KG1 (cell line): ENCODE results near the gene IZUMO4.
"Not testable (repeated sequence)": the region's sequence is repeated elsewhere in the genome, so short reads cannot be mapped to it uniquely, and the experiment has no call there.

Experiments used
- DNase-seq: peaks from one replicate; lab custom pipeline; 2025; lab: John Stamatoyannopoulos, UW

IZUMO4 gene

DNA sequence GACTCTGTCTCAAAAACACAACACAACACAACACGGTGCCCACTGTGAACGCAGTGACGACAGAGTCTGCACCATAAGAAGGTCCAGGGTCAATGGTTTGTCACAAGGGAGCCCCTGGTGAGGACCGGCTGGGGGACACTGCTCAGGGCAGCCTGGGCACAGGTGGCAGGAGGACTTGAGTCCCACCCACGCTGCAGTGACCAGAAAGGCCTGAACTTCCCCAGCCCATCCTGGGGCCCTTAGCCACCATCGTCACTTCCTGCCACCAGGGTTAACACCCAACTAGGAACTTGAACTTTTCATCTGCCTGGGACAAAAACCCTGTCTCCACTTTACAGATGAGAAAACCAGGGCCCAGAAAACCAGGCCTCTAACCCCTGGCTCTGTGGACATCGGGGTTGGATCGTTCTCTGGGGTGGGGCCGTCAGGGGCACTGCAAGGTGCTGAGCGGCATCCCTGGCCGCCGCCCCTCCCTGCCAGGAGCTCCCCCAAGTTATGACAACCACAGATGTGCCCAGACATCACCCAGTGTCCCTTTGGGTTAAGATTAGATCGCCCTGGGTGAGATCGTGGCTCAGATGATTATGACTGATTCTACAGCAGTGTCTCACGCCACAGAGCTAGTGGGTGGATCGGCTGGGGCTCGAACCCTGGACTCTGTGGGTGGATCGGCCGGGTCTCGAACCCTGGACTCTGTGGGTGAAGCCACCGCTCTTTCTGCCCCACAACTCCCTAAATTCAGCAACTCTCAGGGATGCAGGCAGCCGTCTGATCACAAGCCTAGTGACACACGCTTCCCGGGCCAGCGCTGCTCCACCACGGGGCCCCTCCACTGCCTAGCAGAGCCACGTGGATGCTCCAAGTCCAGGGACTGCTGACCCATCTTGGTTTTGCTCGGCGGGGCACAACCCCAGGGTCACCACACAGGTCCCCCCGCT is 14.6 kb upstream of the IZUMO4 start:
- peak; percentile 56 for DNase-seq

DNA sequence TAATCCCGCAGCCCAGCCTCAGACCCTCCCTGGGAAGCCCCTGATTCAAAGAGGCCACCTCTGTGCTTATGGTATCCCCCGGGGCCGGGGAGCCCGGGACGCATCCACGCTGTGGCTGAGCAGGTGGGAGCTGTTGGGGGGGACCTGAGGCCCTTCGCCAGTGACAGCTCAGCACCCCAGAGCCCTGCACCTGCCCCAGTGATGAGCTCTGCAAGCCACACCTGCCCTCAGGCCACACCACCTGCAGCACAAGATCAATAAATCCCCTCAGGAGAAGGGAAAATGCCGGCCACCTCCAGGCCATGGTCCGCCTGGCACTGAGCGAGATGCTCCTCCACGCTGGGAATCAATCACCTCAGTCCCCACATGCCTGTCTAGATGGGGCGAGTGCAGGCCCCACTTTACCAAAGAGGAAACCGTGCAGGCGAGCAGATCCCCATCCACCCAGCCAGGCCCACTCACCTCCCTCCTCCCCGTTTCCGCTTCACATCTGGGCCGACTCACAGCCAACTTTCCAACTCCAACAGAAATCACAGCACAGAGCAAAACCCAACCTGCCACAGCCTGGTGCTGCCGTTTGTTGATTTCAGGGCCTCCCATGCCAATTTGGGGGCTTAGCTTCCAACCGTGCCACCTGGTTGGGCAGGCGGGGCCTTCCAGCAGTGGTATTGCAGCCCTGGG is 13.4 kb upstream of the IZUMO4 start:
- DNase-seq, result no peak

DNA sequence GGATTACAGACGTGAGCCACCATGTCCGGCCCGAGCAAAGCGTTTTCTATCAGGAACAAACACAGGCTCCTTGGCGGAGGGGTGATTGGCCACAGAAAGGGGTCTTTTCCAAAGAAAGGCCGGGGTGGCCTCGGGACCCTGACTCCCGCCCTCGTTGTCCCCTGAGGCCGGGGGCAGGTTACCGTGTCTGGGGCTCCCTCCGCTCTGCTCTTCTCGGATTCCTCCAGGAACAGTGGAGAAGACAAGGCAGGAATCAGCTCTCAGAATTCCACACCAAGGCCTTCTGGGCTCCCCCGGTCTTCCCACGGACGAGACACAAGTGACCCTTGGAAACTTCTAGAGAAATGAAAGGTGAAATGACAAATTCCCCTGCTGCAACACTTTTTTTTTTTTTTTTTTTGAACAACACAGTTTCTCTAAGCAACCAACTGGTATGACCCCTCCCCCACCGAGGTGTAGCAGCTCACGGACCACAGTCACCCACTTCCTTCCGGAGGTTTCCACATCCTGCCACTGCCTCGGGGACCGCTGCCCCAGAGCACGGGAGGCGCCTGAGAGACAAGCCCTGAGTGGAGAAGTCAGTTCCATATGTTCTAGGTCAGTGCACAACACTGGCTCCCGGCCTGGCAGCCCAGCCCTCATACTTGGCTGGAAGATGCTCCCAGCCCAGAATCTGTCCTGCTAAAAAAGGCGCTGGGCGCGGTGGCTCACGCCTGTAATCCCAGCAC is 11.6 kb upstream of the IZUMO4 start:
- DNase-seq, result peak; percentile 92

DNA sequence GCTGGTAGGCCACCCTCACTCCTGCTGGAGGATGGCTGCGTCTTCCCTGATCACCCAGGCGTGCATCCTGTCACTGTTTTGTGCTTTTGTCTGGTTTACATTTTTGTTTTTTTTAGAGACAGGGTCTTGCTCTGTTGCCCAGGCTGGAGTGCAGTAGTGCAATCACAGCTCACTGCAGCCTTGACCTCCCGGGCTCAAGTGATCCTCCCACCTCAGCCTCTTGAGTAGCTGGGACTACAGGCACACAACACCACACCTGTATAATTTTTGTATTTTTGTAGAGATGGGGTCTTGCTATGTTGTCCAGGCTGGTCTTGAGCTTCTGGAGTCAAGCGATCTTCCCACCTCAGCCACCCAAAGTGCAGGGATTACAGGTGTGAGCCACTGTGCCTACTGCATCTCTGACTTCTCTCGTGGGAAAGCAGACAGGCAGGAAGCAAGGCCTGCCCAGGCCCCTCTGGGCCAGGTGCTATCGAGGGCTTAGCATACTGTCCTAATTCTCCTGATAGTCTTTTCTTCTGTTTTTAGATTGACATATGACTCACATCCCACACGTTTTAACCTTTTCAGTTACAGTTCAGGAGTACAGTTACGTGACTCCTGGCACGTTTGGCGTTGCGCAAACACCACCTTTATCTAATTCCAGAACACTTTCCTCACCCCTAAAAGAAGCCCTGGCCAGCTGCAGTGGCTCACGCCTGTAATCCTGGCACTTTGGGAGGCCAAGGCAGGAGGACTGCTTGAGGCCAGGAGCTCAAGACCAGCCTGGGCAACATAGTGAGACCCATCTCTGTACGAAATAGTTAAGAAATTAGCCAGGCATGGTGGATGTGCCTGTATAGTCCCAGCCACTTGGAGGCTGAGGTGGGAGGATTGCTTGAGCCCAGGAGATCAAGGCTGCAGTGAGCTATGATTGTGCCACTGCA is 9.8 kb upstream of the IZUMO4 start:
- DNase-seq, result not testable (repeated sequence)

DNA sequence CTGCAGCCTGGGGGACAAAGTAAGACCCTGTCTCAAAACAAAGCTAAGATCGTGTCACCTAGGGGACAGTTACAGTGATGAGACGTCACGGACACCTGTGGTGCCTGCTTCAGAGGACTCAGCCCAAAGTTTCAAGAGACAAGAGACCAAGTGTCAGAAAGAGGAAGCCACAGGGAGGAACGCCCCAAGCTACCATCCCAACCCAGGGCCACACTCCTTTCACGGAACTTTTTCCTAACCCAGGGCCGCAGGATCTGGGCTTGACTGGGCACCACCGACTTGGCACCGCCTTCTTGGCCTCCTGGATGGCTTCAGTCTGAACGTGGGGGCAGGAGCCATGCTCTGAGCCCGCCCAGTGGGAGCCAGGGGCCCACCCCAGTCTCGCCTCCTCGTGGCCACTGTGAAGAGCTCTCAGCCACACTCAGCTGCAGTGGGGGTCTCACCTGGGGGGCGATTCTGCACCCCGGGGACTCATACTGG is 9.1 kb upstream of the IZUMO4 start:
- no peak for DNase-seq

DNA sequence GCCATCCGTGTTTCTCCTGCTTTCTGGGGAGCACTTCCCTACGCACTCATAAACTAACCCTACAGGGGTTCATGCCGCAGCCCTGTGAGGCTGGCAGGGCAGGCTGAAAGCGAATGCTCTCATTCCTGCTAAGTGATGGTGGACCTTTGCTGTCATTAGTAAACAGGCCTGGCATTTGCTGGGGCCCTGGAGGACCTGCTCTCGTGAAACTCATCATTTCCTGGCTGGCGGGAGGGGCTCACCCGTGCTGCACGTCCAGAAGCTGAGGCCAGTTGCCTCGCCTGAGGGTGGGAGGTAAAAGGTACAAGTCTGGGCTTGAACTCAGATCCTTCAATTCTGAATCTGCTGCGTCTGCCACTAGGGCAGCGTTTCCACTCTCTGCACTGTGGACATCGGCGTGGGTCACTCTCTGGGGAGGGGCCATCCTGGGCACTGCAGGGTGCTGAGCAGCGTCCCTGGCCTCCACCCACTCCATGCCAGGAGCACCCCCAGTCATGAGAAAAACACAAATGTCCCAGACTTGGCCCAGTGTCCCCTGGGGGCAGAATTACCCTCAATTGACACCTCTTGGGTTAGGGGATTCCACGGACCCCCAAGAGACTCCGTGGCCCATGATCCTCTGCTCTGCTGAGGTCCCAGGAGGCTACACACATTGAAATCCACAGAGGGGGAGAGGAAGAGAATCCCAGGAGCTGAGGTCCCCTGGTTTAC is 7.6 kb upstream of the IZUMO4 start:
- DNase-seq, result no peak

DNA sequence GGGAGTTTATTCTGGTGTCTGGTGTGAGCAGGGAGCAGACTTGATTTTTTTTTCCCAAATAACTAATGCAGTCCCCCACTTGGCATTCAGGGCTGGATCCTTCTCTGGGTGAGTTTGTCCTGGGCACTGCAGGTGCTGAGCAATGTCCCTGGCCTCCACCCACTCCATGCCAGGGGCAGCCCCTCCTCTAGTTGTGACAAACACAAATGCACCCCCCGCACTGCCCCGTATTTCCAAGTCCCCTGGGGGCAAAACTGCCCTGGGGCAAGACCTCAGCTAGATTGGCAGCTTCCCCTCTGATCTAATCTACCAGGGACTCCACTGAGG is 7.0 kb upstream of the IZUMO4 start:
- no peak for DNase-seq

DNA sequence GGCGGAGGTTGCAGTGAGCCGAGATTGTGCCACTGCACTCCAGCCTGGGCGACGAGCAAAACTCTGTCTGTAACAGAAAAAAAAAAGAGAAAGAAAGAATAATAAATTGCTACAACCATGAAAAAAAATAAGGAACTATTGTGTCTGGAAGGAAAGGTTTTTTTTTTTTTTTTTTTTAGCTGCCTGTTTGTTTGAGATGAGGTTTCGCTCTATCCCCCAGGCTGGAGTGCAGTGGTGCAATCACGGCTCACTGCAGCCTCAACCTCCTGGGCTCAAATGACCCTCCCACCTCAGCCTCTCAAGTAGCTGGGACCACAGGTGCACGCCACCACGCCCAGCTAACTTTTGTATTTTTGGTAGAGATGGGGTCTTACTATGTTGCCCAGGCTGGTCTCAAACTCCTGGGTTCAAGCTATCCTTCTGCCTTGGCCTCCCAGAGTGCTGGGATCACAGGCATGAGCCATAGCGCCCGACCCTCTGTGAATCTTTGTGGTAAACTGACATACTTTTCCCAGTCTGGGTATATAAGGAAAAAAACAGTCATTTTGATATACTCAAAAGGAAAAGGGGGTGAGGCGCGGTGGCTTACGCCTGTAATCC is 4.7 kb upstream of the IZUMO4 start:
- not testable (repeated sequence) for DNase-seq

DNA sequence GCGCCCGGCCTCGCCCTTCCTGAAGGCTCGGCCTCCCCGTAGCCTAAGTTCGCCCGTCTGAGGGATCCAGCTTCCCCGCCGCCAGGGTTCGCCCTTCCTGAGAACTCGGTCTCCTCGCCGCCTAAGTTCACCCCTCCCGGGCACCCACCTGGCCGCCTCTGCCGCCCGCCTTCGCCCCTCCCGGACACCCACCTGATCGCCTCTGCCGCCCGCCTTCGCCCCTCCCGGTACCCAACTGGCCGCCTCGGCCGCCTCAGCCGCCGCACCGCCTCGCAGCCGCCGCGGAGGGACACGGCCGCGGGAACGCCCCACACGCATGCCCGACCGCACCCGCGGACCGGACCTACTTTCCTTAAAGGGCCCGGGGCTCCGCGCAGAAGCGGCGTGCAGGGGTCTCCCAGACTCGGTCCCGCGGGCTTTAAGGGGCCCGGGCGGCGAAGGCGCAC is 658 bp upstream of the IZUMO4 start, which contains the start of gene MOB3A:
Gene MOB3A, minus strand, starts transcription at position 293 of the 446 bp plus-strand sequence. CDS start 17,766 bp downstream, outside the sequence.
- peak; percentile 88 for DNase-seq

DNA sequence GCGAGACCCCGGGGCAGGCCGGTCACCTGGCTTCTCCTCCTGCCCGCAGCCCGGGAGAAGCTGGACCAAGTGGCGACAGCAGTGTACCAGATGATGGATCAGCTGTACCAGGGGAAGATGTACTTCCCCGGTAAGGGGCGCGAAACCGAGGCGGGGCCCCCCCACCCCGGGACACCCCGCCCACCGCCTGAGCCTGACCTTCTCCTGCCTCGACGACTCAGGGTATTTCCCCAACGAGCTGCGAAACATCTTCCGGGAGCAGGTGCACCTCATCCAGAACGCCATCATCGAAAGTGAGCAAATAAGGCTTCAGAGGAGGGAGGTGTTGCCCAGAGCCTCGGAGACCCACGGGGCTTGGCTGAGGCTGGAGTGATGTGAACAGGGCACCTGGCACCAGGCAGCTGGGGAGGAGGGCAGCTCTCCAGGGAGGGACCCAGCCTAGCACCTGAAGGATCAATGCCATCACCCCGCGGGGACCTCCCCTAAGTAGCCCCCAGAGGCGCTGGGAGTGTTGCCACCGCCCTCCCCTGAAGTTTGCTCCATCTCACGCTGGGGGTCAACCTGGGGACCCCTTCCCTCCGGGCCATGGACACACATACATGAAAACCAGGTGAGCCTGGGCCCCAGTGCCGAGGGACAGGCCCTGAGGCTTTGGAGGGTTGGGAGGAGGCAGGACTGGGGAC is 629 bp downstream of the IZUMO4 start:
- DNase-seq, result no peak

DNA sequence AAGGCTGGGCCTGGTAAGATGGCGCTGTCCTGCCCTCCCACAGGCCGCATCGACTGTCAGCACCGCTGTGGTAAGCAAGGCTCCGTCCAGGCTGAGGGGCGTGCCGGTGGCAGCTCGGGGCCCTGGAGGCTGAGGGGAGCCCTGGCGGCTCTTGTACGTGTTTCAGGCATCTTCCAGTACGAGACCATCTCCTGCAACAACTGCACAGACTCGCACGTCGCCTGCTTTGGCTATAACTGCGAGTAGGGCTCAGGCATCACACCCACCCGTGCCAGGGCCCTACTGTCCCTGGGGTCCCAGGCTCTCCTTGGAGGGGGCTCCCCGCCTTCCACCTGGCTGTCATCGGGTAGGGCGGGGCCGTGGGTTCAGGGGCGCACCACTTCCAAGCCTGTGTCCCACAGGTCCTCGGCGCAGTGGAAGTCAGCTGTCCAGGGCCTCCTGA is 1.2 kb downstream of the IZUMO4 start:
- no peak for DNase-seq

DNA sequence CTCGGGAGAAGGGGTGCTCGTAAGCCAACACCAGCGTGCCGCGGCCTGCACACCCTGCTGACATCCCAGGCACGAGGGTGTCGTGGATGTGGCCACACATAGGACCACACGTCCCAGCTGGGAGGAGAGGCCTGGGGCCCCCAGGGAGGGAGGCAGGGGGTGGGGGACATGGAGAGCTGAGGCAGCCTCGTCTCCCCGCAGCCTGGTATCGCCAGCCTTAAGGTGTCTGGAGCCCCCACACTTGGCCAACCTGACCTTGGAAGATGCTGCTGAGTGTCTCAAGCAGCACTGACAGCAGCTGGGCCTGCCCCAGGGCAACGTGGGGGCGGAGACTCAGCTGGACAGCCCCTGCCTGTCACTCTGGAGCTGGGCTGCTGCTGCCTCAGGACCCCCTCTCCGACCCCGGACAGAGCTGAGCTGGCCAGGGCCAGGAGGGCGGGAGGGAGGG is 2.4 kb downstream of the IZUMO4 start:
- no peak for DNase-seq

DNA sequence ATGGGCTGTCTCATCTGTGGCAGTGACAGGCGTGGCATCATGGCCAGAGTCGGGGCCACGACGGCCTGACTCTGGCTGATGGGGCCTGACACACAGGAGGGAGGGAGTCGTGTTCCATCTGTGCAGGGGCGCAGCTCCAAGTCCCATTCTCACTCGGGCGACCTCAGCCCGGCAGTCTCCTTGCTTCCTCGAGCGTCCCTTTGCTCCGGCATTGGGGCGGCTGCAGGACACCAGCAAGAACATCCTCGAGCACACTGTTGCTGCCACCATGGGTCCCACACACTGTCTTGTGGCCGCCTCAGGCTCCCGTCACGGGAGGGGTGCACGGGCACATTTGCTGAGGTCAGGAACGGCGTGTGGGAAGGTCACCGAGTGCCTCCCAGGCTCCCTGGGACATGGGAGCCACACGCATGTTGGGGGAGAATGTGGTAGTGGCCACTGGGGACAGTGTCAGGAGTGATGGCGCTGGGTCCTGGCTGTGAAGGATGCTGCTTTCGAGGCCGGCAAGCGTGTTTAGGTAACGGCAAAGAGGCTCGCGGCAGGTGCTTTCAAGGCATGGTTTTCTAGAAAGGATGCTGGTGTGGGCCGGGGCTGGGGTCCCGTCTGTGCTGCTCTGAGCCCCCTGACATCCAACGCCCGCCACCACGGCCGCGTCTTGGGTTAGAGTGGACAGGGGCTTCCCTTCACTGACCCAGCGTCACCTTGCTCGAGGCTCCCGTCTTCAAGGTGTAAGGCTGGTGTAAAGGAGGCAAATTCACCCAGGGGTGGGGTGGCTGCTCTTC is 3.4 kb downstream of the IZUMO4 start:
- DNase-seq, result no peak

DNA sequence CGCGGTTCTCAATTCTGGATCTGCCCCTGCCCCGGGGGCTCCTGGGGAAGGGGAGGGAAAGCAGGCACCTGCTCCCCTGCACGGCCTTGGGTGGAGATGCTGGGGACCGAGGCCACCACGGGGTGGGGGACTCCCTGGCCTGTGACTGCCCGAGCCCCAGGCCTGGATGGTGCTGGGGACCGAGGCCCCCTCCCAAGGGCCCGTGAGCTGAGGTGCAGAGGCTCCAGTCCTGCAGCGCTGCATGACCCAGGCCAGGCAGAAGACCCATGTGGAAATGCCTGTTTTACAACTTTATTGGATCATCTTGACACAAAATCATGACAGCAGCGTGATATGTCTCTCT is 4.0 kb downstream of the IZUMO4 start:
- DNase-seq, result no peak

DNA sequence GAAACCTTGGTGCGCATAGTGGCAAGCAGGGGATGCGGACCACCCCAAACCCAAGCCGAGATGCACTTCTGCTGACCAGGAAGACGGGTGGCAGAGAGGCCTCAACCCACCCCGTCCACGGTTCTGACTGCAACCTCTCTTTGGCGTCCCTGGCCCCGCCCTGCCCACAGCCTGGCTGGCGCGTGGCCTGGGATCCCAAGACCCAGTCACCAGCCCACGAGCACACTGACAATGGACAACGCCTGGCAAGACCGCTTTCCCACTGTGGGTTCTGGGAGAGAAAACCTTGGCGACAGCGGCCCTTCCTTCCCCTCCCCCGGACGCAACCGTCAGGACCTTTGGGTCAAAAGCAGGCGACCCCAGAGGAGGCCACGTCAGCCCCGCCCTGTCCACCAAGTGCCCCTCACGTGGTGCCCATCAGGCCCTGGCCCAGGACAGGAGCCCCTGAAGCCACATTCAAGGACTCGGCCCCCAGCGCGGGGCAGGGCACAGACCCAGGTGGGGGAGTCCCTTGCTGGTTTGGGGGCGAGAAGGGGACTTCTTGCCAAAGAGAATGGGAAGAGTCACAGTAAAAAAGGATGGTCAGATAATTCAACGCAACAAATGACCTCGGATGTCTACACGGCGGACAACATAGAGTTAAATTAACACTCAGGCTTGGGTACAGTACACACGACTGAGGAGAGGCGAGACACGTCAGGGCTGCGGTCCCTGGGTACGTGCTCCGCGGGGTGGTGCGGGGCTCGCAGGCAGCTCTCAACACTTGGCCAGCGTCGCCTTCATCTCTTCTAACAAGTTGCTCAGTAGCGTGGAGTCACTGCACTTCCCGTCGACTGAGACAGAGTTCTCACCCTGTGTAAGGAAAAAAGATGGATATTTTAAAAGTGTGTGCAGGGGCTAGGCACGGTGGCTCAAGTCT is 5.0 kb downstream of the IZUMO4 start:
- DNase-seq, result no peak

DNA sequence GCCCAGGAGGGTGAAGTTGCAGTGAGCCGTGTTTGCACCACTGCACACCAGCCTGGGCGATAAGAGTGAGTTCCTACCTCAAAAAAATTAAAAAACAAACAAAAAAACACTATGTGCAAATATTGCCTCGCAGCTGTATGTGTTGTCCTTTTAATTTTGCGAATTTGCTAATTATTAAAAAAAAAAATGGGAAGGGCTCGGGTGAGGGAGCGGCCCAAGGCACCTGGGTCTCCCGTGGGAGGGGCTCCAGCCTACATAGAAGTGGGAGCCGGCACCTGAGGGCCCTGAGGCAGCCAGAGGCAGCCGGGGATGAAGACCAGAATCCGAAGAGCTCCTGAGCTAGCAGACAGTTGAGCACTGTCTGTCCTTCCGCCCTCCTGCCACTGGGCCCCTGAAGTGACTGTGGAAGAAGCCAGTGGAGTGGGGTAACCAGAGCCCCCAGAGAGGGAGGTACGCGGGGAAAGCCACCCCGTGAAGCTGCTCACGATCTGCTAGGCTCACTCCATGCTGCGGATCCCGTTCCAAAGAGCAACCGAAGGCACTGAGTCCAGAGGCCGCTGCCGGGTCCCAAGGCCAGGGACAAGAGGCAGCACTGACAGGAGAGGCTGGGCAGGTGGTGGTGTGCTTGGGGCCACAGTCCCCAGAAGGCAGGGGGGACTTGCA is 6.5 kb downstream of the IZUMO4 start:
- no peak for DNase-seq
